Common myeloid progenitor, CD34-positive (primary cell): Measurements from ENCODE around the gene CTNNBL1.

ENCODE experiments used
- CTCF ChIA-PET: fragments of 350-600 bp; sonication (Branson Sonifier 250); formaldehyde crosslinking; loops from one replicate; lab custom pipeline; 2021; ENCODE audit warnings: antibody characterized with exemption; lab: Charles Lee
- POLR2A ChIA-PET: fragments of 350-600 bp; sonication (Branson Sonifier 250); formaldehyde crosslinking; loops from one replicate; lab custom pipeline; 2021; ENCODE audit warnings: antibody characterized with exemption; lab: Charles Lee
- DNase-seq, 3 donors: peaks; one replicate each; pipeline versions ENCODE4 v3.0.0 to v3.0.0-alpha.2; 2013
- H3K27ac ChIP-seq, 2 experiments: 1 replicate in 1 of 2; 2 replicates in 1 of 2; pipeline ENCODE4 v1.7.0; 2013; ENCODE audit warnings: inconsistent platforms in 2 of 2, low read length in 2 of 2, mild to moderate bottlenecking in 2 of 2, low read depth in 1 of 2, moderate library complexity in 1 of 2; ENCODE audit not compliant: severe bottlenecking in 2 of 2, insufficient read depth in 1 of 2, poor library complexity in 1 of 2
- H3K27me3 ChIP-seq, 5 experiments: replicated peaks in 2 of 5; 1 replicate in 3 of 5; 2 replicates in 2 of 5; pipeline versions ENCODE4 v1.6.1 to v1.7.0; 2013; ENCODE audit warnings: low read length in 4 of 5, mild to moderate bottlenecking in 2 of 5, moderate library complexity in 2 of 5, inconsistent platforms in 1 of 5; ENCODE audit not compliant: insufficient read depth in 5 of 5, control insufficient read depth in 4 of 5
- H3K36me3 ChIP-seq, 4 experiments: 1 replicate in 2 of 4; 2 replicates in 2 of 4; pipeline versions ENCODE4 v1.6.1 to v1.7.0; 2013; ENCODE audit warnings: low read length in 3 of 4, control low read depth in 1 of 4, mild to moderate bottlenecking in 1 of 4; ENCODE audit not compliant: control insufficient read depth in 4 of 4, insufficient read depth in 4 of 4
- H3K4me1 ChIP-seq, 4 experiments: 1 replicate in 3 of 4; 2 replicates in 1 of 4; pipeline versions ENCODE4 v1.6.1 to v1.7.1; 2013; ENCODE audit warnings: low read length in 3 of 4, mild to moderate bottlenecking in 3 of 4, control low read depth in 1 of 4, inconsistent platforms in 1 of 4, moderate library complexity in 1 of 4; ENCODE audit not compliant: control insufficient read depth in 4 of 4, insufficient read depth in 4 of 4; ENCODE audit errors: control extremely low read depth in 1 of 4
- H3K4me3 ChIP-seq, 7 experiments: 1 replicate in 4 of 7; 2 replicates in 3 of 7; pipeline versions ENCODE4 v1.5.1 to v1.7.0; 2013; ENCODE audit warnings: mild to moderate bottlenecking in 7 of 7, low read length in 6 of 7, moderate library complexity in 6 of 7, inconsistent platforms in 2 of 7, low read depth in 2 of 7, control low read depth in 1 of 7; ENCODE audit not compliant: insufficient read depth in 4 of 7, control insufficient read depth in 1 of 7; ENCODE audit errors: extremely low read depth in 1 of 7
- H3K9me3 ChIP-seq, 5 experiments: 1 replicate in 4 of 5; 2 replicates in 1 of 5; pipeline versions ENCODE4 v1.6.1 to v1.7.1; 2013; ENCODE audit warnings: low read length in 4 of 5, mild to moderate bottlenecking in 2 of 5, inconsistent platforms in 1 of 5, low read depth in 1 of 5, moderate library complexity in 1 of 5; ENCODE audit not compliant: control insufficient read depth in 4 of 5, insufficient read depth in 2 of 5; ENCODE audit errors: control extremely low read depth in 1 of 5
- WGBS: methylation state at CpG from one replicate; pipeline ENCODE4 v1.1.5; 2013; ENCODE audit not compliant: insufficient coverage; 5-methylcytosine and 5-hydroxymethylcytosine counted together

Gene CTNNBL1

GRCh38 chr20:37734228-37734985 lies 40.6 kb downstream of the CTNNBL1 start:
- Histone ChIP-seq H3K9me3 (peaks cover 0 to 10% (median 4%) of the 10 kb centered on the region in 5 experiments), H3K4me3 (no peak overlapping the region), H3K36me3 (peaks cover 14 to 54% (median 35%) of the 10 kb centered on the region in 4 experiments), H3K4me1 (peaks cover 0 to 7% (median 1%) of the 10 kb centered on the region in 4 experiments), H3K27me3 (no peaks in the 10 kb centered on the region), H3K27ac (no peak overlapping the region)
- DNase-seq: no peak
- POLR2A ChIA-PET: interaction anchor here (0.6 to 0.7 kb wide), 2 partner anchors 15 to 267 kb away, joined by 3 read pairs; no protein-coding TSS in a partner anchor
- WGBS: 96% methylated on average over 6 of the region's 8 CpGs
- CTCF ChIA-PET: interaction anchor here (1.4 kb wide), 1 partner anchor 110 kb away, joined by 3 read pairs; no protein-coding TSS in a partner anchor

GRCh38 chr20:37735541-37735940 lies 41.7 kb downstream of the CTNNBL1 start:
- peaks cover 17 to 61% (median 40%) of the 10 kb centered on the region in 4 experiments for H3K36me3 ChIP-seq
- H3K9me3 ChIP-seq: peaks cover 0 to 10% (median 4%) of the 10 kb centered on the region in 5 experiments
- CTCF ChIA-PET: interaction anchor here (1.0 to 2.7 kb wide), 3 partner anchors 9 to 109 kb away, joined by 3 to 11 read pairs (median 3); no protein-coding TSS in a partner anchor
- peaks cover 0 to 7% (median 0%) of the 10 kb centered on the region in 4 experiments for H3K4me1 ChIP-seq
- DNase-seq: no peak
- POLR2A ChIA-PET: no interaction called here
- no peaks in the 10 kb centered on the region for H3K27me3 ChIP-seq
- no peak overlapping the region for H3K27ac ChIP-seq
- H3K4me3 ChIP-seq: no peak overlapping the region

GRCh38 chr20:37736132-37736531 lies 42.3 kb downstream of the CTNNBL1 start:
- 96% methylated on average over 2 of the region's 2 CpGs for WGBS
- Histone ChIP-seq H3K27ac (no peak overlapping the region), H3K9me3 (peaks cover 0 to 10% (median 4%) of the 10 kb centered on the region in 5 experiments), H3K4me3 (no peak overlapping the region), H3K36me3 (peaks cover 17 to 61% (median 40%) of the 10 kb centered on the region in 4 experiments), H3K27me3 (no peaks in the 10 kb centered on the region), H3K4me1 (peaks cover 0 to 7% (median 0%) of the 10 kb centered on the region in 4 experiments)
- ChIA-PET CTCF (interaction anchor here (1.0 to 2.7 kb wide), 3 partner anchors 9 to 108 kb away, joined by 3 to 11 read pairs (median 3); no protein-coding TSS in a partner anchor), POLR2A (no interaction called here)
- no peak for DNase-seq

GRCh38 chr20:37737826-37738420 lies 44.1 kb downstream of the CTNNBL1 start:
- ChIA-PET POLR2A (no interaction called here), CTCF (interaction anchor here (0.8 to 2.7 kb wide), 2 partner anchors 11 to 13 kb away, joined by 3 to 11 read pairs; no protein-coding TSS in a partner anchor)
- DNase-seq: peak; percentile 10 to 63 (median 49)
- H3K9me3 ChIP-seq: peaks cover 0 to 10% (median 4%) of the 10 kb centered on the region in 5 experiments
- no peak overlapping the region for H3K27ac ChIP-seq
- WGBS: 100% methylated on average over 3 of the region's 5 CpGs
- H3K4me3 ChIP-seq: no peak overlapping the region
- H3K27me3 ChIP-seq: no peaks in the 10 kb centered on the region
- H3K4me1 ChIP-seq: peaks cover 0 to 7% (median 0%) of the 10 kb centered on the region in 4 experiments
- peaks cover 17 to 62% (median 40%) of the 10 kb centered on the region in 4 experiments for H3K36me3 ChIP-seq

- Histone ChIP-seq H3K9me3 (peaks cover 0 to 10% (median 4%) of the 10 kb centered on the region in 5 experiments), H3K27ac (no peak overlapping the region), H3K4me1 (peaks cover 0 to 13% (median 4%) of the 10 kb centered on the region in 4 experiments), H3K4me3 (no peak overlapping the region), H3K36me3 (peaks cover 11 to 52% (median 33%) of the 10 kb centered on the region in 4 experiments), H3K27me3 (no peaks in the 10 kb centered on the region)
- no CpG with 5 or more reads among the region's 3 CpGs for WGBS
- CTCF ChIA-PET: no interaction called here
- POLR2A ChIA-PET: no interaction called here
- no peak for DNase-seq
These were observed 47.2 kb downstream of the CTNNBL1 start for GRCh38 chr20:37741055-37741454.

GRCh38 chr20:37741570-37741969 lies 47.7 kb downstream of the CTNNBL1 start:
- Histone ChIP-seq H3K27ac (no peak overlapping the region), H3K27me3 (no peaks in the 10 kb centered on the region), H3K4me1 (peaks cover 0 to 13% (median 4%) of the 10 kb centered on the region in 4 experiments), H3K36me3 (peaks cover 14 to 52% (median 34%) of the 10 kb centered on the region in 4 experiments), H3K9me3 (peaks cover 0 to 10% (median 4%) of the 10 kb centered on the region in 5 experiments), H3K4me3 (no peak overlapping the region)
- POLR2A ChIA-PET: interaction anchor here (0.7 to 1.2 kb wide), 2 partner anchors 15 to 58 kb away, joined by 3 read pairs; no protein-coding TSS in a partner anchor
- DNase-seq: no peak
- CTCF ChIA-PET: no interaction called here
- no CpG with 5 or more reads among the region's 1 CpG for WGBS
